GM12878 (cell line): ENCODE results near the gene PHYKPL. TPM values are rescaled to one million over a fixed set of nuclear protein-coding genes. Genes with fewer than 3 reads are reported as not detected.

ENCODE experiments used
- ATAC-seq: fragments of 200-7000 bp; cut with Tn5 transposase; 3 replicates; pipeline ENCODE4 v1.9.1; 2020; ENCODE audit warnings: mild to moderate bottlenecking, moderate library complexity
- BruUV-seq: library from RNA; stranded (reverse); fragments of 400-500 nt; replicated peaks from 2 replicates; lab custom pipeline; 2021; lab: Mats Ljungman, UMichigan
- CTCF ChIA-PET: fragments of 300-600 bp; sonication (Branson Sonifier 250); formaldehyde crosslinking; extraction: SDS; loops from one replicate; lab custom pipeline; 2021; ENCODE audit warnings: inconsistent platforms; lab: Yijun Ruan, JAX
- POLR2A ChIA-PET: fragments of 350-600 bp; formaldehyde crosslinking; extraction: SDS; loops from one replicate; lab custom pipeline; 2021; ENCODE audit warnings: inconsistent platforms; lab: Charles Lee
- RAD21 ChIA-PET: fragments of 300-600 bp; sonication (Branson Sonifier 250); formaldehyde crosslinking; loops from one replicate; lab custom pipeline; 2023; ENCODE audit warnings: antibody characterized with exemption; ENCODE audit not compliant: unreplicated experiment; lab: Charles Lee
- SMC1A ChIA-PET: fragments of 300-600 bp; sonication (Branson Sonifier 250); formaldehyde crosslinking; loops from one replicate; lab custom pipeline; 2023; ENCODE audit not compliant: unreplicated experiment, uncharacterized antibody; lab: Charles Lee
- DNase-seq: peaks from one replicate; pipeline ENCODE4 v3.0.0-alpha.2; 2011; ENCODE audit warnings: low read depth, low spot score
- FAIRE-seq: peaks from 3 replicates; lab custom pipeline; 2011; peaks lifted over from hg19 to GRCh38; lab: Jason Lieb, UNC
- H2AFZ ChIP-seq: 2 replicates; pipeline ENCODE4 v1.6.0; 2011; ENCODE audit warnings: low read depth, low read length, control low read depth; ENCODE audit not compliant: control insufficient read depth
- H3K27ac ChIP-seq: 2 replicates; pipeline ENCODE4 v1.5.1; 2011; ENCODE audit warnings: control low read depth; ENCODE audit not compliant: control insufficient read depth, insufficient read depth
- H3K27me3 ChIP-seq, 2 experiments: replicated peaks in 1 of 2; 2 replicates each; pipeline versions ENCODE4 v1.6.0 to v1.6.1; 2011; ENCODE audit warnings: low read length in 1 of 2; ENCODE audit not compliant: control insufficient read depth in 2 of 2, insufficient read depth in 2 of 2
- H3K36me3 ChIP-seq, 2 experiments: 2 replicates each; pipeline ENCODE4 v1.5.1; 2011; ENCODE audit warnings: low read length in 1 of 2; ENCODE audit not compliant: control insufficient read depth in 2 of 2, insufficient read depth in 2 of 2
- H3K4me1 ChIP-seq: 2 replicates; pipeline ENCODE4 v1.6.1; 2011; ENCODE audit warnings: mild to moderate bottlenecking, low read length, moderate library complexity, mixed read lengths; ENCODE audit not compliant: control insufficient read depth, insufficient read depth
- H3K4me2 ChIP-seq: 2 replicates; pipeline ENCODE4 v1.6.0; 2011; ENCODE audit warnings: control low read depth; ENCODE audit not compliant: control insufficient read depth, insufficient read depth
- H3K4me3 ChIP-seq: fragments of 200-600 bp; sonication (generic); 2 replicates; pipeline ENCODE4 v1.5.1; 2016
- H3K79me2 ChIP-seq: 2 replicates; pipeline ENCODE4 v1.6.0; 2011; ENCODE audit warnings: low read length; ENCODE audit not compliant: control insufficient read depth, insufficient read depth
- H3K9ac ChIP-seq: 2 replicates; pipeline ENCODE4 v1.8.0; 2011; ENCODE audit warnings: low read length, control low read depth, mixed read lengths; ENCODE audit not compliant: control insufficient read depth, insufficient read depth
- H3K9me3 ChIP-seq: replicated peaks from 3 replicates; pipeline ENCODE4 v1.5.1; 2011; ENCODE audit warnings: mild to moderate bottlenecking, low read length; ENCODE audit not compliant: control insufficient read depth, insufficient read depth
- H4K20me1 ChIP-seq: 2 replicates; pipeline ENCODE4 v1.6.0; 2011; ENCODE audit not compliant: control insufficient read depth, insufficient read depth
- ATF3 ChIP-seq: IDR thresholded peaks from 2 replicates; pipeline ENCODE4 v1.6.1; 2011; ENCODE audit warnings: low read depth, mild to moderate bottlenecking, low read length, moderate library complexity, borderline replicate concordance; ENCODE audit errors: extremely low read depth
- CREB1 ChIP-seq: IDR thresholded peaks from 2 replicates; pipeline ENCODE4 v1.6.1; 2012; ENCODE audit warnings: low read depth, mild to moderate bottlenecking, inconsistent platforms
- ESRRA ChIP-seq: IDR thresholded peaks from 2 replicates; pipeline ENCODE4 v1.6.1; 2012; ENCODE audit warnings: mild to moderate bottlenecking, low read length, improper control_type of control experiment
- FOXM1 ChIP-seq: IDR thresholded peaks from 2 replicates; pipeline ENCODE4 v1.6.1; 2012; ENCODE audit warnings: low read depth, mild to moderate bottlenecking, inconsistent platforms, low read length, moderate library complexity
- HCFC1 ChIP-seq: fragments of 150-350 bp; IDR thresholded peaks from 2 replicates; pipeline ENCODE4 v1.6.1; 2014; ENCODE audit warnings: low read length
- IKZF2 ChIP-seq, 2 experiments: fragments of 450-650 bp; IDR thresholded peaks; 2 replicates each; pipeline ENCODE4 v1.6.1; 2017; ENCODE audit warnings: mild to moderate bottlenecking in 2 of 2, moderate library complexity in 2 of 2
- IRF3 ChIP-seq: fragments of 450-650 bp; IDR thresholded peaks from 2 replicates; pipeline ENCODE4 v1.6.1; 2014; ENCODE audit warnings: mild to moderate bottlenecking
- JUNB ChIP-seq: IDR thresholded peaks from 2 replicates; pipeline ENCODE4 v1.6.1; 2016; ENCODE audit warnings: antibody characterized with exemption, mild to moderate bottlenecking
- MEF2B ChIP-seq: fragments of 450-650 bp; IDR thresholded peaks from 2 replicates; pipeline ENCODE4 v1.6.1; 2018; ENCODE audit warnings: mild to moderate bottlenecking, moderate library complexity; ENCODE audit not compliant: partially characterized antibody, poor library complexity, severe bottlenecking
- PAX5 ChIP-seq: IDR thresholded peaks from 2 replicates; pipeline ENCODE4 v1.6.1; 2011; ENCODE audit warnings: low read depth, low read length, borderline replicate concordance
- SIN3A ChIP-seq: IDR thresholded peaks from 2 replicates; pipeline ENCODE4 v1.6.1; 2012; ENCODE audit warnings: low read depth, low read length, improper control_type of control experiment
- SRF ChIP-seq, 2 experiments: IDR thresholded peaks; 2 replicates each; pipeline ENCODE4 v1.6.1; 2011; ENCODE audit warnings: low read depth in 2 of 2, low read length in 2 of 2, mild to moderate bottlenecking in 1 of 2, moderate library complexity in 1 of 2
- TARDBP ChIP-seq: IDR thresholded peaks from 2 replicates; pipeline ENCODE4 v1.6.1; 2016; ENCODE audit warnings: borderline replicate concordance
- ZNF622 ChIP-seq: fragments of 450-650 bp; IDR thresholded peaks from 2 replicates; pipeline ENCODE4 v1.6.1; 2017; ENCODE audit warnings: mild to moderate bottlenecking, inconsistent platforms
- WGBS: methylation state at CpG from one replicate; pipeline ENCODE4 v1.1.6; 2016; ENCODE audit warnings: low lambda C conversion rate; ENCODE audit not compliant: insufficient replicate concordance, insufficient coverage; ENCODE audit errors: missing lambda C conversion rate; 5-methylcytosine and 5-hydroxymethylcytosine counted together
- in situ Hi-C: fragments of 300-500 bp; cut with MboI; formaldehyde crosslinking; loops from 9 replicates; pipeline ENCODE4 v1.14.3; 2018; ENCODE audit warnings: mixed read lengths
- intact Hi-C: fragments of 100-400 bp; cut with micrococcal nuclease; formaldehyde crosslinking; loops from one replicate; pipeline ENCODE4 v1.14.2; 2022; ENCODE audit not compliant: unreplicated experiment
- polyA plus RNA-seq, 11 experiments: library from polyadenylated mRNA; depleted of rRNA in 4 of 11; unstranded in 6 of 11; stranded (reverse) in 5 of 11; fragments of >200 nt; fragmentation: Nextera tagmentation in 4 of 11; fragmentation: Illumina TruSeq in 1 of 11; extraction: Ambion mirVana in 4 of 11; extraction: Trizol in 1 of 11; gene quantifications; 1 replicate in 1 of 11; 2 replicates in 10 of 11; pipeline versions ENCODE4 v1.2.1 to v1.2.3, GENCODE V29; 2011 to 2016; ENCODE audit warnings: inconsistent platforms in 2 of 11, missing spikeins in 2 of 11, low read depth in 1 of 11
- total RNA-seq, 4 experiments: library from RNA; depleted of rRNA in 3 of 4; stranded (reverse); fragments of >200 nt in 3 of 4; fragmentation: Illumina TruSeq in 1 of 4; extraction: Trizol in 1 of 4; gene quantifications; 2 replicates each; pipeline versions ENCODE4 v1.2.1 to v1.2.3, GENCODE V29; 2013 to 2021

Gene PHYKPL
- total and polyA plus RNA-seq, 10 of the 15 experiments (the other 5 are each of a cell fraction or from before 2014, with no cell fraction given), result 4.5 to 53.9 (median 25.6) TPM

- TF ChIP-seq HCFC1 (no peak), ATF3 (no peak), ZNF622 (no peak), FOXM1 (no peak), SIN3A (no peak), TARDBP (no peak), IRF3 (no peak), JUNB (no peak), CREB1 (no peak), IKZF2 (IDR thresholded peaks at IDR 0.05) (no peak), SRF (IDR thresholded peaks at IDR 0.05; ENCODE audit: low read depth in 2 of 2, low read length in 2 of 2) (no peak), MEF2B (no peak), ESRRA (no peak), PAX5 (no peak)
- no peaks in the 10 kb centered on the region for H3K27me3 ChIP-seq
- no peaks in the 10 kb centered on the region for H3K9me3 ChIP-seq
- no peaks in the 10 kb centered on the region for H3K36me3 ChIP-seq
- FAIRE-seq (no peak), DNase-seq (no peak), ATAC-seq (no peak)
- 79% methylated on average over 13 of the region's 13 CpGs for WGBS
- no peak overlapping the region for H3K4me2 ChIP-seq
- H3K4me3 ChIP-seq, result no peak overlapping the region
- intact Hi-C loops, result loop anchor here (5.0 kb wide), 1 partner anchor 1255 kb away; no protein-coding TSS in a partner anchor
- SMC1A ChIA-PET, result no interaction called here
- no peak overlapping the region for H2AFZ ChIP-seq
- no peaks in the 10 kb centered on the region for H4K20me1 ChIP-seq
- H3K4me1 ChIP-seq, result peaks cover 51% of the 10 kb centered on the region
- no peak overlapping the region for H3K27ac ChIP-seq
- POLR2A ChIA-PET, result interaction anchor here (0.5 kb wide), 1 partner anchor 1463 kb away, joined by 3 read pairs; no protein-coding TSS in a partner anchor
- in situ Hi-C loops, result no loop called here
- no peak overlapping the region for H3K9ac ChIP-seq
- CTCF ChIA-PET, result interaction anchor here (0.5 to 0.7 kb wide), 3 partner anchors 15 to 496 kb away, joined by 3 to 5 read pairs (median 3); no protein-coding TSS in a partner anchor
- BruUV-seq, result no TSS peak
- RAD21 ChIA-PET, result no interaction called here
- H3K79me2 ChIP-seq, result no peaks in the 10 kb centered on the region
Observed at GRCh38 chr5:178237431-178238312, 5.1 kb upstream of the PHYKPL start.
